Caco-2 (cell line): Measurements from ENCODE around the gene KCNJ1. TPM values are rescaled to one million over a fixed set of nuclear protein-coding genes. Genes with fewer than 3 reads are reported as not detected.

Experiments used
- BruUV-seq: library from RNA; stranded (reverse); fragments of 400-500 nt; replicated peaks from 2 replicates; lab custom pipeline; 2021; lab: Mats Ljungman, UMichigan
- CTCF ChIA-PET: fragments of 300-600 bp; sonication (Branson Sonifier 250); formaldehyde crosslinking; loops from one replicate; lab custom pipeline; 2022; ENCODE audit warnings: antibody characterized with exemption; lab: Charles Lee
- POLR2A ChIA-PET: fragments of 300-600 bp; sonication (Branson Sonifier 250); formaldehyde crosslinking; loops from one replicate; lab custom pipeline; 2022; ENCODE audit warnings: antibody characterized with exemption; lab: Charles Lee
- DNase-seq, 2 experiments: peaks; one replicate each; pipeline versions ENCODE4 v3.0.0 to v3.0.0-alpha.2; 2020 to 2022
- H3K27me3 ChIP-seq: replicated peaks from 2 replicates; pipeline ENCODE4 v1.6.0; 2011; ENCODE audit warnings: low read length; ENCODE audit not compliant: control insufficient read depth, insufficient read depth
- H3K36me3 ChIP-seq: 2 replicates; pipeline ENCODE4 v1.5.1; 2011; ENCODE audit warnings: low read length; ENCODE audit not compliant: control insufficient read depth, insufficient read depth
- H3K4me1 ChIP-seq: fragments of 250-450 bp; sonication (Bioruptor Pico); 2 replicates; pipeline ENCODE4 v1.5.1; 2020; ENCODE audit warnings: mild to moderate bottlenecking
- H3K4me3 ChIP-seq: 2 replicates; pipeline ENCODE4 v1.5.1; 2011; ENCODE audit warnings: low read depth, mild to moderate bottlenecking, control low read depth, low read length
- H3K9me3 ChIP-seq: fragments of 250-450 bp; sonication (Bioruptor Pico); 2 replicates; pipeline ENCODE4 v1.5.1; 2020; ENCODE audit warnings: mild to moderate bottlenecking, moderate library complexity
- H3K27ac Mint-ChIP-seq: one replicate; pipeline ENCODE4 v1.8.0; 2022; ENCODE audit warnings: mixed read lengths; ENCODE audit not compliant: unreplicated experiment
- H3K27me3 Mint-ChIP-seq: one replicate; pipeline ENCODE4 v1.8.0; 2022; ENCODE audit warnings: mixed read lengths; ENCODE audit not compliant: insufficient read depth, unreplicated experiment
- H3K36me3 Mint-ChIP-seq: one replicate; pipeline ENCODE4 v1.8.0; 2022; ENCODE audit warnings: mild to moderate bottlenecking, mixed read lengths; ENCODE audit not compliant: insufficient read depth, unreplicated experiment
- H3K4me1 Mint-ChIP-seq: one replicate; pipeline ENCODE4 v1.8.0; 2022; ENCODE audit warnings: low read depth, mixed read lengths; ENCODE audit not compliant: unreplicated experiment
- H3K4me3 Mint-ChIP-seq: one replicate; pipeline ENCODE4 v1.8.0; 2022; ENCODE audit warnings: mild to moderate bottlenecking, moderate library complexity, mixed read lengths; ENCODE audit not compliant: unreplicated experiment
- H3K9me3 Mint-ChIP-seq: one replicate; pipeline ENCODE4 v1.8.0; 2022; ENCODE audit warnings: mixed read lengths; ENCODE audit not compliant: unreplicated experiment
- CTCF ChIP-seq, 2 experiments: fragments of 200-600 bp in 1 of 2; IDR thresholded peaks; 1 replicate in 1 of 2; 2 replicates in 1 of 2; pipeline versions ENCODE4 v1.5.1 to v1.8.0; 2011 to 2022; ENCODE audit warnings: antibody characterized with exemption in 1 of 2, control low read depth in 1 of 2, inconsistent platforms in 1 of 2, low read depth in 1 of 2, low read length in 1 of 2, mild to moderate bottlenecking in 1 of 2, moderate library complexity in 1 of 2; ENCODE audit not compliant: insufficient read depth in 1 of 2, severe bottlenecking in 1 of 2, unreplicated experiment in 1 of 2
- intact Hi-C: fragments of 100-400 bp; cut with micrococcal nuclease; formaldehyde crosslinking; loops from one replicate; pipeline ENCODE4 v1.10.0; 2022; ENCODE audit not compliant: unreplicated experiment
- total RNA-seq: library from RNA; stranded (reverse); gene quantifications from 2 replicates; pipeline ENCODE4 v1.2.3, GENCODE V29; 2022

Gene KCNJ1
- total RNA-seq, 1 experiment from 2014 or later, result not detected

- intact Hi-C loops, result no loop called here
- no TSS peak for BruUV-seq
- Mint-ChIP-seq H3K27me3 (peaks cover 25% of the 10 kb centered on the region), H3K27ac (no peak overlapping the region), H3K36me3 (no peaks in the 10 kb centered on the region), H3K4me3 (no peak overlapping the region), H3K4me1 (no peaks in the 10 kb centered on the region), H3K9me3 (no peaks in the 10 kb centered on the region)
- POLR2A ChIA-PET, result no interaction called here
- H3K27me3 ChIP-seq, result peaks cover 1% of the 10 kb centered on the region
- H3K4me1 ChIP-seq, result peaks cover 10% of the 10 kb centered on the region
- TF ChIP-seq CTCF (IDR thresholded peaks at IDR 0.05; ENCODE audit: insufficient read depth in 1 of 2, low read depth in 1 of 2, low read length in 1 of 2, severe bottlenecking in 1 of 2, unreplicated experiment in 1 of 2), result peak in 1 of 2 experiments; percentile 12
- no peak overlapping the region for H3K4me3 ChIP-seq
- H3K9me3 ChIP-seq, result no peaks in the 10 kb centered on the region
- no peak for DNase-seq
- CTCF ChIA-PET, result interaction anchor here (0.7 to 5.8 kb wide), 5 partner anchors 18 to 1045 kb away, joined by 3 to 223 read pairs (median 4); no protein-coding TSS in a partner anchor
- H3K36me3 ChIP-seq, result no peaks in the 10 kb centered on the region
Measured at GRCh38 chr11:128888034-128888985, 21.2 kb upstream of the KCNJ1 start.

- Mint-ChIP-seq H3K9me3 (no peaks in the 10 kb centered on the region), H3K27ac (no peak overlapping the region), H3K4me3 (no peak overlapping the region), H3K4me1 (no peaks in the 10 kb centered on the region), H3K27me3 (peaks cover 33% of the 10 kb centered on the region), H3K36me3 (no peaks in the 10 kb centered on the region)
- TF ChIP-seq CTCF (IDR thresholded peaks at IDR 0.05; ENCODE audit: insufficient read depth in 1 of 2, low read depth in 1 of 2, low read length in 1 of 2, severe bottlenecking in 1 of 2, unreplicated experiment in 1 of 2), result peak; percentile 47 to 78
- peak; percentile 75 to 78 for DNase-seq
- no peak overlapping the region for H3K4me3 ChIP-seq
- intact Hi-C loops, result no loop called here
- BruUV-seq, result no TSS peak
- peaks cover 10% of the 10 kb centered on the region for H3K4me1 ChIP-seq
- H3K27me3 ChIP-seq, result peaks cover 1% of the 10 kb centered on the region
- ChIA-PET CTCF (interaction anchor here (0.5 to 5.8 kb wide), 13 partner anchors 8 to 525 kb away, joined by 3 to 223 read pairs (median 5); partner anchors contain the start of gene TP53AIP1), POLR2A (no interaction called here)
- no peaks in the 10 kb centered on the region for H3K36me3 ChIP-seq
- no peaks in the 10 kb centered on the region for H3K9me3 ChIP-seq
Measured at GRCh38 chr11:128886406-128887124, 19.5 kb upstream of the KCNJ1 start.
